Superior temporal gyrus (tissue), 1 donor: ENCODE measurements around the gene FGD6.
"Not testable (repeated sequence)": the region's sequence is repeated elsewhere in the genome, so short reads cannot be mapped to it uniquely, and the experiment has no call there.

Experiments used
- DNase-seq: peaks from one replicate; pipeline ENCODE4 v3.0.0-alpha.2; 2016; ENCODE audit errors: extremely low spot score

The FGD6 gene

GRCh38 chr12:95205016-95205624 lies 12.1 kb downstream of the FGD6 start:
- DNase-seq = no peak

GRCh38 chr12:95204141-95204866 lies 13.0 kb downstream of the FGD6 start:
- DNase-seq = no peak

DNA sequence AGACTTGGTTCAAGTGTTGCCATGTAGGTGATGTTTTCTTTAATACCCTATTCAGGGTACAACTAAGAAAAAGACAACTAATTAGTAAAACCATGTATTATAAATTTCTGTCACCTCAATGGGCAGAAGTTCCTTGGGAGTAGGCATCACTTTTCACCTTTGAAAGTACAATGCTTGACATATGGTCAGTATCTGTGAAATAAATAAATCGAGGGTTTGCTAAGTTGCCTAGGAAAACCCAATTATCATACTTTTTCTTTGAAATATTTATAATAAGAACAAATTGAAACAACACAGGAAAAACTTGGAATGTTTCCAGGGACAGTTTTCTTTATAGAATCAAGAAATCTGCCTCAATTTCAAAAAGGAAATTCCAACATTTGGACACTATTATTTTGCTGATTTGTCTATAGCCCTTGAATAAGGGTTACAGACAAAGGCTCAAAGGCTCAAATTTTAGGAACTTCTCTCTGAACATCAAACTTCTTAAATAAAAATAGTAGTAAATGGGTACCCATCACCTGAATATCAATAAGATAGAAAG lies 13.7 kb downstream of the FGD6 start:
- DNase-seq = no peak

DNA sequence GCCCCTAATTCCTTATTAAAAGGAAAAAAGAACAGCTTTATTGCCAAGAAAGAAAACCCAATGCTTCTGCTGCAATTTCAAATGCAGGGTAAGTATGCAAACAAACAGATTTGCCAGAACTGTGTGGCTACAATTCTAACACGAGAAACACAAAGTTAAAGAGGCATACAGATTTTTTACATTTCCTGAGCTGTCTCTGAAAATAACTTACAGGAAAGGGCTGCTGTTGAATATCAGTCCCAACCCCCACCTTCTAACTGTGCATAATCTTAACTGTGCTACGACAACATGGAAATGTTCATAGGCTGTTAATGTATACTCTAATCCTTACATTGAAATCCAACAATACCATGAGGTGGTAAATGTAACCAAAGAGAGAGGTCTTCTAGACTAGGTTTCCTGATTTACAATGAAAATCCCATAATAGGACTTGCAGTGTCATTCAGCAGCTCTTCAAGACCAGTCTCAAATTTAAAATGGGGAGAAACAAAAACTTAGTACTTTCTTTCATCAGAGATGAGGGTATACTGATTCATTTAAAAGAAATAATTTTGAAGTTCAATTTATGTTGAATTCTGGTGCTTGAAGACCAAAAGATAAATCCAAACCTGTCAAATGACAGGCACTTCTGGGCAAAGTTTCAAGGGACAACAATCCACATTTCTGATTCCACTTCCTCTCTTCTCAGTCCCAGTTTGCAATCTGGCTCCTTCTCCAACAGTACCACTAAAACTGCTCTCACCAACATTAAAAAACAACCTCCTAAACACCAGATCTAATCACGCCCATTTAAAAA lies 14.4 kb downstream of the FGD6 start:
- no peak for DNase-seq

- no peak for DNase-seq
Measured at GRCh38 chr12:95201056-95201670, 16.1 kb downstream of the FGD6 start.

DNA sequence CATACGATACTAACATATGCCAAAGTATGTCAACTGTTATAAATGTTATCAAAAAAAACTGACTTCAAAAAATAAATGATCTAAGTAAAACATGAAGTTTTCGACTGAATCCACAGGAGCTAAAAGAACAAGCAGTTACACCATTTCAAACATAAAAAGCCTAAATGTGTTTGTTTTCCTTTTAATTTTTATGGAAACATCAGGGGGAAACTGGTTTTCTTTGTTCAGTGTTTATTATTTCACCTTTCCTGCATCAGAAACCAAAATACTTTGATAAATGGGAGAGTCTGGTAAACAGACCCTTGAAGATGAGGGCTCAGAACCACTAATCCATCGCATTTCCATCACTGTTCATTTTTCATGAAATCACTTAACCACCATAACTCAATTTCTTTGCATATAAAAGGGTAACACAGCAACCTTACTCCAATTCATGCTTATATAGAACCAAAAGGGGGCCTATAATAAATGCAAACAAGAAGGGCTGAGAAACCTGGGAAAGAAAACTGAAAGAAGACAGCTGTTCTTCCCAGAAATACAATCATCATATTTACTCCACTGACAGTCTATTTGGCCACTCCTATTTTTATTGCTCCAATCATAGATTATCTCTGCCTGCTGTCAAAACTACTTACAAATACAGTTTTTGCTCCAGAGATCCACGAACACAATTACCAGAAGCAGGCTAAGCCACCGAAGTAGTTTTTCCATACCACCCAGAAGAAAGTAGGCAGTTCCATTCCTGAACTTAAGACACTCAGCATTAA lies 17.0 kb downstream of the FGD6 start:
- no peak for DNase-seq

- no peak for DNase-seq
Measured at GRCh38 chr12:95198914-95199313, 18.4 kb downstream of the FGD6 start.

- no peak for DNase-seq
Measured at GRCh38 chr12:95197636-95198035, 19.6 kb downstream of the FGD6 start.

DNA sequence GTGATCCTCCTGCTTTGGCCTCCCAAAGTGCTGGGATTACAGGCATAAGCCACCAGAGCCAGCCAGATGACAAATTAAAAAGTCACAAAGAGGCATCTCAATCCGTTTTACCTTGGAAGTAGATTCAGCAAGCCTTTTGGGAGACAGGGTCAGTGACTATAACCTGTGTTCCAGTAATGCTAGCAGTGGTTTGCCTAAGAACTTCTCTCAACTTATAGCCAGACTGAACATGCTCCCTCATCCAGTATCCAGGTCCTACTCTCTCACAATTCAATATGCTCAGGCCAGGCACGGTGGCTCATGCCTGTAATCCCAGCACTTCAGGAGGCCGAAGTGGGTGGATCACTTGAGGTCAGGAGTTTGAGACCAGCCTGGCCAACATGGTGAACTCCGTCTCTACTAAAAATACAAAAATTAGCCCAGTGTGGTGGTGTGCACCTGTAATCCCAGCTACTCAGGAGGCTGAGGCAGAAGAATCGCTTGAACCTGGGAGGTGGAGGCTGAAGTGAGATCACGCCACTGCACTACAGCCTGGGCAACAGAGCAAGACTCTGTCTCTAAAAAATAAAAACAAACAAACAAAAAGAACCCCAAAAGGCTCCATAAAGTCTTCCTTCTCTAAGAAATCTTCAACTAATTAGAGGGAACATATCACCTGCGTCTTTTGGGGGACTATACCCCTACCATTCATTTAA lies 20.2 kb downstream of the FGD6 start:
- not testable (repeated sequence) for DNase-seq

DNA sequence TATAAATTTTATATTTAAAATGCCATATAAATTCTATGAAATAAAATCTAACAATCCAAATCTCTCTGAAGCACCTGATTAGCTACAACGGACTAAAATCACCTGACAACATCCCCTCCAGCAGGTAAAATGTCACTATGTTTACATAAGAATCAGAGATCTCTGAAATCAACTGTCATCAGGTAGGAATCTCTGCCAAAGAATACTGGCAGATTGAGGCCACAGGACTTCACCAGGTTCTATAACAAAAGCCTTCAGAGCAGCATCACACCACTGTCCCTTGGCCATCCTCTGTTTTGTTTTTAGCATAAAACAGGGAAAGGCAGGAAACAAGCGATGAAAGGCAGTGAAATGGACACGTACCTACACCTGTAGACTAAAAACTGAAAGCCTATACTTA lies 22.1 kb downstream of the FGD6 start:
- no peak for DNase-seq

- DNase-seq = no peak
Measured at GRCh38 chr12:95193139-95193538, 24.1 kb downstream of the FGD6 start.

- DNase-seq = no peak
Measured at GRCh38 chr12:95192271-95192670, 25.0 kb downstream of the FGD6 start.

DNA sequence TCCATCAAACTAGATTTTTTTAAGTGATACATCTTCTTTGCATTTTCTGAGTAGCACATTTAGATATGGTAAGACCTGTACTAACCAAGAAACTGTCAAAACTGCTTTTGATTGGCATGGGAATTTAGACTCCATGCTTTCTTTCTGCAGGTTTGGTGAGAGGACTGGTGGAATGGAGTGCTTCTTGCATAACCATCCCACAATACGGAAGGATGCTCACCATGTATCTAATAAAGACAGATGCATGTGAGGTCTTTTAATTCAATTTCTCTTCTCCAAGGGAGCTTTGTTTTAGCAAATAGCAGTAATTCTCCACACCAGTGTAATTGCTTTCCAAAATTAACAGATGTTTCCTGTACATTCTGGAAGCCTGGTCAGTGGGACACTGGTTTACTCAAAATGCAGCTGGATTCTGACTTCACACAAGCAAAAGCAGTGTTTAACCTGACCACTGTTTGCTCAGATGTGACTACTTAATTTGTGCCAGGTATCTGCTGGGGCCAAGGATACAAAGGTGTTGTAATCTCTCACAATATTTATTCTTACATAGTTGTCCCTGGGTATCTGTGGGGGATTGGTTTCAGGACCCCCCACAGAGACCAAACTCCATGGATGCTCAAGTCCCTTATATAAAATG lies 26.1 kb downstream of the FGD6 start:
- DNase-seq = no peak

DNA sequence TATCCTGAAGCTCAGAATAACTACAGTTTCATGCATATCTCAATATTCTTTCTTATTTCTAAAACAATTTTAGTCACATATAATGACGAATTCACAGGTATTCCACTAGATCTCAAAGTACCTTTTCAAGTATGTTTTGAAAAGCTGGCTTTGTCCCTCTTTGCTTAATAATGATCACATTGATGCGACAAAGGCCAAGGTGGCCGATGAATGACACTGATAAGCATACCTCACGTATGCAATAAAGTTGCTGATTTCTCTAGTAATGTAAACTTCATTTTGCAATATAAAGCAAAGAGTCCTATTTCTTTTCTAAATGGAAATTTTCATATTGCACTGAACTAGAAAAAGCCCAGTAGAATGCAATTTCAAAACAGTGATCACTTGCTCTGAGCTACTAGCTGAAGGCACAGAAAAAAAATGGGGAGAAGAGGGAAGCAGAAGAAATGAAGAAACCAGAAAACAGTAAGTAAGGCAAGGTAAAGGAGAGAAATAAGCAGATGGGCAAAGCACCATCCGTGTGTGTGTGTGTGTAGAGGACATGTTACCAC lies 29.3 kb downstream of the FGD6 start:
- no peak for DNase-seq

GRCh38 chr12:95185854-95186253 lies 31.4 kb downstream of the FGD6 start:
- no peak for DNase-seq

DNA sequence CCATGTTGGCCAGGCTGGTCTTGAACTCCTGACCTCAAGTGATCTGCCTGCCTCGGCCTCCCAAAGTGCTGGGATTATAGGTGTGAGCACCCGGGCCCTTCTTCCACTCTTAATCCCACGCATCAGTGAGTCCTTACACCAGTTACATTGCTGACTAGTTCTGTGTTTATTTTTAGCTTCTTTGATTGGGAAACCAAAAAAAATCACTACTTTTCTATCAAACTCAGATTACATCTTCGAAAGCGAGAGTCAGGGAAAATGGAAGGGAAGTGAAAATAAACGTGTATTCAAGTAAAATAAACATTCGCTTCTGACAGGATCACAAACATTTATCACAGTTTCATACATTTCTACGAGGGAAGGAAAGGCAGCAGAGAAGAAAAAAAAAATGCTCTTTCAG lies 32.2 kb downstream of the FGD6 start:
- DNase-seq = no peak

DNA sequence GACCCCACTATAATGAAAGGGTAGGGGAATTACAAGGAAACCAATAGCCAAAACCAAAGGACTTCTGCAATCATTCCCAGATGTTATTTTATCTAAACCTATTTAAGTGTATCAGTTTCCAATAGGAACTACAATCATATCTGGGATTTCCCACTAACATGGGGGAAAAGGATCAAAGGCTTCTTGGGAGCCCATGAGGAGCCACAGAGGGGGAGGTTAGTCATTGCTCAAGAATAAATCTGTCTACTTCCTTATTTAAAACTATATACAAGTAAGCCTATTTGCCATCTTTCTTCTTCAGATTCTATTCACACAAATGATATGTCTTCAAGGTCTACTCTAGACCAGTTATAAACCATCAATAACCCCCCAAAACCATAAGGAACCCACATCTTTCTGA lies 33.1 kb downstream of the FGD6 start:
- DNase-seq = no peak

DNA sequence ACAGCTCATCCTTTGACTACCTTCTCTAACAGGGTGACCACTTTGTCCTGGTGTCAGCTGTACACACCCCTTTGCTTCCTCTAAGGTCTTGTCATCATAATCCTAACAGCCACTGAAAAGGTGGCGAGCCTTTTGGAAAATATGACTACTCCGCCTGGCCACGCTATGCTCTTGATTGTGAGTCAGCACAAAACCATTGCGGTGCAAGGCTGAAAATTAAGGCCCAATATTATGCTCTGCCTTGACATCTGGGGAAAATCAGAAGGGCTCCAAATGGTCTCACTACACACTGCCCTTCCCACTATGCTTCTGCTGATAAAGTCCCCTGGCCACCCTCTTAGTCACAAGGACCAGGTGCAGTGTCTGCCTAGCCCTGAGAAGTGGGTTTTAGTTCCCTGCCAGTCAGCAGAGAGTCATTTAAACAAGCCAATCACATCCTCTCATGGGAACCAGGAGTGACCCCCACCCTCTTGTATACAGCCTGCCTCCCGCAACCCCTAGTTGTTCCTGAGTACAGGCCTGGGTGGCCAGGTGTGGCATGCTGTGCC lies 34.3 kb downstream of the FGD6 start:
- no peak for DNase-seq

DNA sequence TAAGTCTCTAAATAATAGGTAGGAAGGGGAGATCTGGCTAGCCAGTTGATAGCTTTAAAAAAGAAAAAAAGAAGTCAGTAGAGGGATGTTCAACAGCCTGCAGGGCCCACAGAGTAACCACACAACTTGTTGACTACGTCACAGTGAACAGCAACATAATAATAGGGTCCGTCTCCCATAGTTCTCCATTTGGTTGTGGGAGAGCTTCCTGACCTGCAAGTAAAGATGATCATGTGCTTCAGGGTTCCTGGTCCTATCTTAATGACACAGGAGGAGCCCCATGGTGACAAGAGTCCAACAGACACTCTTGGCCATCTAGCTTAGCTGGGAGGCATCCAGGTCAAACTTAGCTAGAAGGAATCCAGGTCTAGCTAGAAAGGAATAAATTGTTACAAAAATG lies 36.2 kb downstream of the FGD6 start:
- DNase-seq = no peak

DNA sequence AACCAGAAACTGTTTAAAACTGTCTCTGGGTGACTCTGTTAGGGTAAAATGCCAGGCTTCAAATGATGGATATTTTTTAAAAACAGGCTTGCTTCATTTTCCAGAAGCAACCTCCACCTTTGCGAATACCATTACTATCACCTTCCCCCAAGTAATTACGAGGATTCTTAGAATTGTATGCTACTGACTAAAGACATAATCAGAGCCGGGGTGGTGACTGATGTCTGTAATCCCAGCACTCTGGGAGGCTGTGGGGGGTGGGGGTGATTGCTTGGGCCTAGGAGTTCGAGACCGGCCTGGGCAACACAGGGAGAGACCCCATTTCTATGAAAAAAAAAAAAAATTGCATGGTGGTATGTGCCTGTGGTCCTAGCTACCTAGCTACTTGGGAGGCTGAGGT lies 38.3 kb downstream of the FGD6 start:
- DNase-seq = no peak
